Mucosa of descending colon (tissue), 3 donors: ENCODE results near the gene DRAXIN. TPM values are rescaled to one million over a fixed set of nuclear protein-coding genes. Genes with fewer than 3 reads are reported as not detected.

Source experiments
- ATAC-seq: fragments of 200-7000 bp; cut with Tn5 transposase; one replicate; pipeline ENCODE4 v1.9.1; 2020; ENCODE audit warnings: mild to moderate bottlenecking, moderate library complexity
- DNase-seq, 3 donors: peaks; one replicate each; pipeline ENCODE4 v3.0.0-alpha.2; 2020
- H3K36me3 ChIP-seq: fragments of 200-600 bp; one replicate; pipeline ENCODE4 v1.8.0; 2021; ENCODE audit warnings: low read depth, mild to moderate bottlenecking
- H3K4me1 ChIP-seq: fragments of 200-600 bp; one replicate; pipeline ENCODE4 v1.8.0; 2021; ENCODE audit warnings: low read depth, mild to moderate bottlenecking
- H3K4me3 ChIP-seq: fragments of 200-600 bp; one replicate; pipeline ENCODE4 v1.8.0; 2021; ENCODE audit warnings: mild to moderate bottlenecking
- H3K9me3 ChIP-seq: fragments of 200-600 bp; one replicate; pipeline ENCODE4 v1.8.0; 2021; ENCODE audit warnings: mild to moderate bottlenecking
- CTCF ChIP-seq: fragments of 200-600 bp; IDR thresholded peaks from one replicate; pipeline ENCODE4 v1.8.0; 2022; ENCODE audit warnings: antibody characterized with exemption, mild to moderate bottlenecking
- intact Hi-C, 2 donors: fragments of 100-400 bp; cut with DNase I in 1 of 2; cut with micrococcal nuclease in 1 of 2; formaldehyde crosslinking; loops; one replicate each; pipeline versions ENCODE4 v1.11.0 to v1.11.1; 2022; cut with DNase I, micrococcal nuclease
- total RNA-seq, 3 donors: library from RNA; stranded (reverse); fragmentation: NEBNext Ultra II Directional in 2 of 3; extraction: Animal tissue kit (Norgen Biotek cat#: 25700) in 2 of 3; gene quantifications; one replicate each; pipeline versions ENCODE4 v1.2.1 to v1.2.4, GENCODE V29; 2021 to 2023
- donor health status: DM: no; HTN: no; CAD: no; lungs with moderate emphysema.
- donor health status: DM: no; HTN: no; CAD: no.
- donor health status: DM: no; HTN: yes; CAD: no.

The DRAXIN gene
- total RNA-seq, 3 donors from 2014 or later = 0.10 to 0.19 (median 0.17) TPM

DNA sequence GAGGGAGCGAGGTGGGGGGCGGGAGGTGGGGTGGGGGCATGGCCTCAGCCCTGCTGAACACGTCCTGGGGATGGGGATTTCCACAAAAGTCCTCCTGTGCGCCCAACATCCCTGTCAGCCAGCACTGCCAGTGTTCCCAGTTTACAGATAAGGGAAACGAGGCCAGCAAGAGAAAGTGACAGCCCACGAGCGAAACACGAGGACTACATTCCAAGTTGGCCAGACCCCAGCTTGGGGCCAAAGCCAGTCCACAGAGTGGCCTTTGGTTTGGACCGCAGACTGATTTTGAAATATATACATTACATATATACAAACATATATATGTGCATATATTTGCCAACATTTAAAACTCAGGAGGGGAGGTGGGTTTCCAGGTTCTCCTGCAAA, 42.3 kb upstream of the DRAXIN start:
- intact Hi-C loops = loop anchor here (5.0 to 10.0 kb wide), 4 partner anchors 66 to 614 kb away; no protein-coding TSS in a partner anchor
- no peak for ATAC-seq

DNA sequence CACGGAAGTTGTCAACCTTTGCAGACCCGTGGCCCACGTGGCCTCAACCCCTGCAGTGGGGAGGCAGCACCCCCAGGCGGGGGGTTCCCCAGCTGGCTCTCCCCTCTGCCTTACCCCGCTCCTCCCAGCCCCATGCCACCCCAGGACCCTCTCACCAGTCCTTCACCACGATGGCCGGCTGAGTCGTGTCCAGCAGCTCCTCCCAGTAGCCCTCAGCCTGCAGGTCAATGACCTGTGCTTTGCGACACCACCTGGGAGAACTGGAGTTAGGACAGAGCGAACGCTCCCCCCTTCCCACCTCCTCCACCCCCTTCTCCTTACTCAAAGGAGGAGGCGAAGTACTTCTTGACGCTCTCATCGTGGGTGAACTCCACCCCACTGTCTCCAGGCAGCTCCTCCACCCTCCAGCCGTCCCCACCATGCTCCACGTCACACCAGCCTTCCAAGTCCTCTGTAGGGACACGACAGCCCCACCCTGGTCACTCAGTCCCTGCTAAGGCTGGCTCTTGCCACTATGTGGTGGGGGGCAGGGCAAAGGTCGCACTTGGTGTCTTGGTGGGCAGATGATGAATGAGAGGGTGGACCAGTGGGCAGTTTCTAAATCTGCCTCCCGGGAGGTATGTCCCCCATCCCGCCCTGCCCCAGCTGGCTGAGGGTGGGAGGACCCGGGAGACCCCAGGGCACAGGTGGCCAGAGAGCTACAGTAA, 41.7 kb upstream of the DRAXIN start:
- no peaks in the 10 kb centered on the region for H3K36me3 ChIP-seq
- no peak overlapping the region for H3K4me3 ChIP-seq
- TF ChIP-seq CTCF = no peak
- intact Hi-C loops = loop anchor here (5.0 to 10.0 kb wide), 5 partner anchors 65 to 615 kb away; no protein-coding TSS in a partner anchor
- ATAC-seq (no peak), DNase-seq (no peak)
- no peaks in the 10 kb centered on the region for H3K9me3 ChIP-seq
- H3K4me1 ChIP-seq = peaks cover 14% of the 10 kb centered on the region

More for the DNA sequence above, 42.3 kb upstream of the DRAXIN start:
- DNase-seq = no peak
- no peak overlapping the region for H3K4me3 ChIP-seq
- no peak for TF ChIP-seq CTCF
- no peaks in the 10 kb centered on the region for H3K36me3 ChIP-seq
- H3K4me1 ChIP-seq = peaks cover 14% of the 10 kb centered on the region
- no peaks in the 10 kb centered on the region for H3K9me3 ChIP-seq

GRCh38 chr1:11650331-11650991, 41.0 kb upstream of the DRAXIN start:
- H3K36me3 ChIP-seq = no peaks in the 10 kb centered on the region
- DNase-seq = peak; percentile 76 to 89 (median 85)
- H3K4me1 ChIP-seq = peaks cover 20% of the 10 kb centered on the region
- H3K9me3 ChIP-seq = no peaks in the 10 kb centered on the region
- ATAC-seq = peak; percentile 77
- TF ChIP-seq CTCF = peak; percentile 34
- H3K4me3 ChIP-seq = no peak overlapping the region
- intact Hi-C loops = loop anchor here in 1 of 2 donors (10.0 kb wide), 1 partner anchor 74 kb away; no protein-coding TSS in a partner anchor

DNA sequence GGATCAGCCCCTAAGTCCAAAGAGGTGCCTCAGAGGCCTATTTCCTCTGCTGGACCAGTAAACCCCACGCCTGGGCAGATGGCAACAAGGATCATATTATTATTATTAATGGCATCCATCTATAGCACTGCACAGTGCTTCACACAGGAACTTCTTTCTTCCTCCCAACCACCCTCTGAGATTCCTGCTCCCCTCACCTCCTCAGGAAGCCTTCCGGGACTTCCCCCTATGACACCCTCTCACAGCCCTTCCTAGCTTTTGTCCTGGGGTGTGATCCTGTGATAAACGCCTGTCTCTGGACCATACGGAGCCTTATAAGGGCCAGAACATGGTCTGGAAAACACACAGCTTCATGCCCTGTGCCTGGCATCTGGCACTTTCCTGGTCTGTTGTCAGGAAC, 40.5 kb upstream of the DRAXIN start:
- intact Hi-C loops = loop anchor here in 1 of 2 donors (10.0 kb wide), 1 partner anchor 74 kb away; no protein-coding TSS in a partner anchor
- TF ChIP-seq CTCF = no peak
- Histone ChIP-seq H3K4me3 (no peak overlapping the region), H3K4me1 (peaks cover 22% of the 10 kb centered on the region), H3K9me3 (no peaks in the 10 kb centered on the region), H3K36me3 (no peaks in the 10 kb centered on the region)
- DNase-seq (no peak), ATAC-seq (no peak)

GRCh38 chr1:11652203-11652780, 39.2 kb upstream of the DRAXIN start:
- DNase-seq (no peak), ATAC-seq (no peak)
- intact Hi-C loops = loop anchor here in 1 of 2 donors (10.0 kb wide), 1 partner anchor 73 kb away; no protein-coding TSS in a partner anchor
- Histone ChIP-seq H3K4me3 (no peak overlapping the region), H3K4me1 (peaks cover 22% of the 10 kb centered on the region), H3K9me3 (no peaks in the 10 kb centered on the region), H3K36me3 (no peaks in the 10 kb centered on the region)
- no peak for TF ChIP-seq CTCF
